SK-N-MC (cell line): Measurements from ENCODE around the gene MX1.

ENCODE experiments used
- EZH2 ChIP-seq: fragments of 200-600 bp; sonication (generic); IDR thresholded peaks from one replicate; pipeline ENCODE4 v1.6.1; 2017; ENCODE audit warnings: antibody characterized with exemption
- POLR2AphosphoS5 ChIP-seq: IDR thresholded peaks from 2 replicates; pipeline ENCODE4 v1.6.1; 2012; ENCODE audit warnings: mild to moderate bottlenecking, low read depth, low read length, borderline replicate concordance

GRCh38 chr21:41494242-41494641, 68.2 kb downstream of the MX1 start:
- TF ChIP-seq EZH2 (no peak), POLR2AphosphoS5 (no peak)
